GM19023 (cell line): Measurements from ENCODE around the gene ABCC1.
"Not testable (repeated sequence)": the region's sequence is repeated elsewhere in the genome, so short reads cannot be mapped to it uniquely, and the experiment has no call there.

ENCODE experiments used
- ATAC-seq: cut with Tn5 transposase; IDR thresholded peaks from one replicate; pipeline ENCODE4 v1.9.1; 2021; ENCODE audit warnings: mild to moderate bottlenecking, moderate library complexity; ENCODE audit not compliant: unreplicated experiment

ABCC1 gene

DNA sequence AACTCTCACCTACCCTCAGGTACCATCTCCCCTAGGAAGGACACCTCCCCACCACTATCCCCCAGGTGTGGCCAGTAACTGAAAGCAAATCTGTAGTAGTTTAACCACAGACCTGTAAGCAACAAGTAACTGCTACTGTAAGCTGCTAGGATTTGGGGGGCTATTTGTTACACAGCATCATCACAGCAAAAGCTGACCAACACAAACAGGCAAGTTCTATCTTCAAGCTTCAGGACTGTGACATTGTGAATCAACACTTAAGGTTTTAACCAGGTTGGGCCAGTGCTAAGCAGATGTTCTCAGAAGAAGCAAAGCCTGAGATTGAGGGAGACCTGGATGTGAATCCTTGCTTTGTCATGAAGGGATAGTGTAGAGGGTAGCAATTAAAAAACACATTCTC is 226.9 kb downstream of the ABCC1 start:
- no peak for ATAC-seq

DNA sequence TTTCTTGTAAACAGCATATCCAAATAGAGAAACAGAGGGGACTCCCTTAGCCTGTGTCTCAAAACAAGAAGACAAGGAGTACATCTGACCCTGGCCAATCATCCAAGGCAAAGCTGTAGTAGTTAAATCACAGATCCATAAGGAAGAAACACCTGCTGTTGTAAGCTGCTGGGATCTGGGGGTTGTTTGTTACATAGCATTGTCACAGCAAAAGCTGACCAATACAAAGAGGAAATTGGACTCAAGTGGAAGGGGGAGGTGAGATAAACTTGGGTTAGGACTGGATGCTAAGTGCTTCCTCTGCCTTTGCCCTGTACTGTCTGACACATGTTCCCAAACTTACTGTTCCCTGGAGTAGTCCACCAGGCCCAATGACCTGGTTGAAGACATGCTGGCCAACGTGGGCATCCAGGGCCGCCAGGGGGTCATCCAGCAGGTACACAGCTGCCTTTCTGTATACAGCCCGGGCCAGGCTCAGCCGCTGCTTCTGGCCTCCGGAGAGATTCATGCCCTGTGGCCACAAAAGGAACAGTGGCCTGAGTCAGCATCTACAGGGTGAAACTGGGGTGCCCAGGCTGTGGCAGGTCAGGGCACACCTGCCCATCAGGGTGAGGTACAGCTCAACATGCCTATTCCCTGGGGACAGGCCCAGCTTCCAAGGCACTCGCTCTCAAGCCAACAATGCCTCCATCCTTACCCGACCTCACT is 229.2 kb downstream of the ABCC1 start:
- ATAC-seq, result no peak

DNA sequence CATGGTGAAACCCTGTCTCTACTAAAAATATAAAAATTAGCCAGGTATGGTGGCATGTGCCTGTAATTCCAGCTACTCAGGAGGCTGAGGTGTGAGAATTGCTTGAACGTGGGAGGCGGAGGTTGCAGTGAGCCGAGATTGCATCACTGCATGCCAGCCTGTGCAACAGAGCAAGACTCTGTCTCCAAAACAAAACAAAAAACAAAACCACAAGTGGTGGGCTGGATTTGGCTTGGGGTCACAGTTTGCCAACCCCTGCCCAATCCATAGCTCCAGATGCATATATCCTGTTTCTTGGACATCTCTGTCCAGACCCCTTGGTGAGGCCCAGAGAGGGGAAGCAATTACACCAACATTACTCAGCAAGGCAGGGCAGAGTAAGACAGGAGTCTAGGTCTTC is 232.3 kb downstream of the ABCC1 start:
- not testable (repeated sequence) for ATAC-seq

DNA sequence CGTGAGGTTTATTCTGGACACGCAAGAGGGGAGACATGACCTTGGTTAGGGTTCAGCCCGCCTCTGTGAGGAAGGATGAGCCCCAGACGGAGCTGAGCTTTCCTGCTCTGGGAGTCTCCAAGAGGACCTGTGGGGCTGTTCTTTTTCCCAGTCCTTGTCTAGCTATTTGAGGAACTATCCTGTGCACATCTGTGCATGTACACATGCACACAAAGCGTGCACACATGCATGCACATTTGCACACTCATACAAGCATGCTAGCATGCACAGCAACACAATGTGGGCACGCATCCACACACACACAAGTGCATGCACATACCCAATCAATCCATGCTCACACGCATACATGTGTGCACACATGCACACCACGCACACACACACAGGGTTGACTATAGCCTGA is 233.5 kb downstream of the ABCC1 start:
- no peak for ATAC-seq

DNA sequence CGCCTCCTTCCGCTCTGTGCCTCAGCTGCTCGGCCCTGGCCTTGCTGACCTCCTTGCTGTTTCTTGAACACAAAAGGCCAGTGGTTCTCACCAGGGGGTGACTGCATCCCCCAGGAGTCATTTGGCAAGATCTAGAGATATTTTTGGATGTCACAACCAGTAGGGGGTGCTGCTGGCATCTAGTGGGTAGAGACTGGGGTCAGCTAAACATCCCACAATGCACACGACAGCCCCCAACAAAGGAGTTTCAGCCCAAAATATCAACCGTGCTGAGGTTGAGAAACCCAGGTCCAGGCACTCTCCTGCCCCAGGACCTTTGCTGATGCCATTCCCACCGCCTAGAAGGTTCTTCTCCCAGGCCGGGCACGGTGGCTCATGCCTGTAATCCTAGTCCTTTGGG is 234.1 kb downstream of the ABCC1 start:
- no peak for ATAC-seq

DNA sequence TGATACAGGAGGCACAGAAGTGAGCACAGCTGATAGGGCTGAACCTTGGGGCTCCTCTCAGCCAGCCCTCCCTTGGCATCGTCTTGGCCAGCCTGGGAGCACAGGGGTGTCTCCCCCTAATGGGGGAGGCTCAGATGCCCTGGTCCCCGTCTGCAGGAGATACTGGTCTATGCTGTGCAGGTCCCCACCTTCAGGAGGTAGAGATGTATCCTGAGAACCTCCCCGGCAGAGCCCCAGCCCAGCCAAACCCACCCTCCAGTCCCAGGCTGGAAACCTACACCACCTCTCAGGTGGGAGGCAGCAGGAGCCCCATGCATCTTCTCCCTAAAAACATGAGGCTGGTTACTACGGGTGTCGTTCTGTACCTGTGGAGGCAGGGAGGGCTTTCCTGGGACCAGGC is 235.2 kb downstream of the ABCC1 start:
- ATAC-seq, result no peak

DNA sequence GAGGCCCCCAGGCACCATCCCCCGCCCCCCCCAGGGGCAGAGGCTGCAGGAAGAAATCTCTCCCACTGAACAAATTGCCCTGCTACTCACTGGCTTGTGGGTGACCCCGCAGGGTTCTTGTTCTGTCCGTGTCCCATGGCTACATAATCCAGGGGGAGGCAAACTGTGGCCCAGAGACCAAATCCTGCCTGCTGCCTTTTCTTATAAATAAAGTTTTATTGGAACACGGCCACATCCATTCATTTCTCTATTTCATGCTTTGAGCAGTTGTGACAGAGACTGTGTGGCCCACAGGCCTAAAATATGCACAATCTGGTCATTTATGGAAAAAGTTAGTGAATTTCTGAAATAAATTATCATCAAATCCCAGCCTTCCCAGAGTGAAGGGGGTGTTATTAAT is 235.7 kb downstream of the ABCC1 start:
- ATAC-seq, result no peak

DNA sequence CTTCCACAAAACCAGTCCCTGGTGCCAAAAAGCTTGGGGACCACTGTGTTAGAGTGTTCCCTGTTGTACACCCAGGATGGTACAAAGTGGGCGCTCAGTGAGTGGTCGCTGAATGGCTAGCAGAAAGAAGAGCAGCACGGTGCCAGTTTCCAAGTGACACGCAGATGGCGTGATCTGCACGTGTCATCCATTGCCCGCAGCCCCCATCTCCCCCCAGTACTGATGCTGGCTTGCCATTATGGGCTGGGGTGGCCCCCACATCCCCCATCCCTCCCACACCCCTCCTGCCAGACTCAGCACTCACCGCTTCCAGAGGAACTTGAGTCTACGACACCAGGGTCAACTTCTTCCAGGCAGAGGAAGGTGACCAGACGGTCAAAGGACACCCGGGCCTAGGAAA is 237.4 kb downstream of the ABCC1 start:
- ATAC-seq, result no peak

DNA sequence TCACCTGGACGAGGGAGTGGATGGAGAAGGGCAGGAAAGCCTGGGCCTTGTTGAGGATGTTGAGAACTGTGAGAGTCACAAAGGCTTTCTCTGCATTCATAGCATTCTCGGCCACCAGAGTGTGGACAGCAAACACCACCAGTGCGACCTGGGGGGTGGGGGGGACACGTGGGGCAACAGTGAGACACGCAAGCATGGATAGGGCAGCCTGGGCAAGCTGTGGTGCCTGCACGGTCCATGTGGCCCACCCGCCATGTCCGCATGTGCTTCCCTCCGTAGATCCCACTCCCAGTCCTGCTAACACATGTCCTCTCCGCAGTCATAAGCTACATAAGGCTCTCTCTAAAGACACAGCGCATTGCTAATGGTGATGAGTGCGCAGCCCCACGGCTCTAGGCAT is 239.4 kb downstream of the ABCC1 start:
- ATAC-seq, result no peak

DNA sequence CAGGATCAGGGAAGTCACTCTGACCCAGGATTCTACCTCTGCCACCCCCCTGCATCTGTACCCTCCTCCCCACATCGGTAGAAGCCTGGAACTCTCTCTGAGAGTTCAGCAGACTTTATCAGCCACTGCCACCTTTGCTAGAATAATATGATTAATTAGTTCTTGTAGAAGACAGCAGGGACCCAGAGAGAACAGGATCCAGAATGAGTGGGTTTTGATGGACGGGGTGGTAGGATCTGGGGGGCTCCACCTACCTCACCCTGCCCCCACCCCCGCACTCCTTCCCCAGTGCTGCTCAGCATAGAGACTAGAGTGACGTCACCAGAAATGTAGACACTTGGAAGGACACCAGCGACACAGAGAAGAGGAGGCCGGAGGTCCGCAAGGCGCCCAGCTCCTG is 240.4 kb downstream of the ABCC1 start:
- ATAC-seq, result no peak

DNA sequence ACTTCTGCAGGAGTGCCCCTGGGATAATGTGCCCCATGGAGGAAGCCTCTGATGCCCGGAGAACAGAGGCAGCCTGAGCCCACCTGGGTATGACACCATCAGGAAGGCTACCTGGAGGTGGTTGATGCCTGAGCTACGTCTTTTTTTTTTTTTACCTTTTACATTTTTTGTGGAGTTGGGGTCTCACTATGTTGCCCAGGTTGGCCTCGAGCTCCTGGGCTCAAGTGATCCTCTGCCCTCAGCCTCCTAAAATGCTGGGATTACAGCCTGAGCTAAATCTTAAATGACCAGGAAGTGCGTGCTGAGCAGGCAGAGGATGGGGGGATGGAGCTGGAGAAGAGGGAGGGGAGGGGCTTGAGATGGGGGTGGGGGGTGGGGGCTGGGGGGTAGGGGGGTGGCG is 241.1 kb downstream of the ABCC1 start:
- no peak for ATAC-seq

DNA sequence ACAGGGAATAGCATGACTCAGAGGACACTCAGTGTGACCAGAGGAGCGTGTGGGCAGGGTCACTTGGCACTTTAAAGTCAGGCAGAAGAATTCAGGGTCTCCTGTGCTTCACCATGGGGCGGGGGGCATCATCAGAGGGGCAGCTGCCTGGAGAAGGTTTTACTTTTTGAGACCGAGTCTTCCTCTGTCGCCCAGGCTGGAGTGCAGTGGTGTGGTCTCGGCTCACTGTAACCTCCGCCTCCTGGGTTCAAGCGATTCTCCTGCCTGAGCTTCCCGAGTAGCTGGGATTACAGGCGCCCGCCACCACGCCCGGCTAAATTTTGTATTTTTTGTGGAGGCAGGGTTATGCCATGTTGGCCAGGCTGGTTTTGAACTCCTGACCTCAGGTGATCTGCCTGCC is 241.6 kb downstream of the ABCC1 start:
- ATAC-seq, result not testable (repeated sequence)

DNA sequence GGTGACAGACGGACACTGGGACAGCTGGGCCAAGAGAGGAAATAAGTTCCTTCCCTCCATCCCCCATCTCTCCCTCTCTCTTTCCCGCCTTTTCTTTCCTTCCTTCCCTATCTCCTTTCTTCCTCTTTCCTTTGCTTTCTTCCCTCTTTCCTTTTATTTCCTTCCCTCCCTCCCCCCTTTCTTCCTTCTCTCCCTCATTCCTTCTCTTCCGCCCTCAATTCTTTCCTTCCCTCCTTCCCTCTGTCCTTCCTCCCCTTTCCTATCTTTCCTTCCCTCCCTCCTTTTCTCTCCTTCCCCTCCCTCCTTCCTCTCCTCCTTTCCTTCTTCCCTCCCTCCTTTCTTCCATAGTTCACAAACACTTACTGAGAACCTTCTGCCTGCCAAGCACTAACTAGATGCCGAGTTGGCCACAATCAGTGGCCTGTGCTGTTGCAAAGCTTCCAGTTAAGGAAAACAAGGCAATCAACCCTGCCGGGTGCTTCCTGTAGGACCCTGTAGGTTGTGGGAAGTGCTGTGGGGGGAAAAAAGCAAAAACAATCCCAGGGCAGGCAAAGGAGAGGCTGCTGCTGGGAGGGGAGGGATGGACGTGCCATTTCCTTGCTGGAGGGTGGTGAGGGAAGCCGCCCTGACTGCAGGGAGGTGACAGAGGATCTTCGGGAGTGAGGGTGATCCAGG is 242.2 kb downstream of the ABCC1 start:
- no peak for ATAC-seq
